GM10248 (cell line): ENCODE data around the gene MTX3.

Experiments
- CTCF ChIA-PET: fragments of 300-600 bp; sonication (Branson Sonifier 250); formaldehyde crosslinking; extraction: SDS; loops from one replicate; lab custom pipeline; 2021; ENCODE audit warnings: antibody characterized with exemption; lab: Yijun Ruan, JAX
- POLR2A ChIA-PET: fragments of 350-650 bp; sonication (Branson Sonifier 250); formaldehyde crosslinking; extraction: SDS; loops from one replicate; lab custom pipeline; 2020; ENCODE audit warnings: antibody characterized with exemption; lab: Yijun Ruan, JAX
- DNase-seq: peaks from one replicate; pipeline ENCODE4 v3.0.0; 2012; ENCODE audit errors: extremely low spot score
- CTCF ChIP-seq: IDR thresholded peaks from 2 replicates; pipeline ENCODE4 v1.5.1; 2012; ENCODE audit warnings: mild to moderate bottlenecking, low read depth; ENCODE audit errors: extremely low read depth, missing control alignments, control extremely low read depth

Gene MTX3

GRCh38 chr5:80008995-80009765, 18.1 kb upstream of the MTX3 start:
- ChIA-PET CTCF (interaction anchor here (1.9 kb wide), 1 partner anchor 13 kb away, joined by 6 read pairs; no protein-coding TSS in a partner anchor), POLR2A (no interaction called here)
- no peak for DNase-seq
- no peak for TF ChIP-seq CTCF

- ChIA-PET POLR2A (no interaction called here), CTCF (no interaction called here)
- DNase-seq, result no peak
- no peak for TF ChIP-seq CTCF
These were observed 11.6 kb upstream of the MTX3 start for GRCh38 chr5:80002677-80003076.

GRCh38 chr5:79999722-80000121, 8.7 kb upstream of the MTX3 start:
- CTCF ChIA-PET, result interaction anchor here (0.6 to 1.0 kb wide), 2 partner anchors 9 to 11 kb away, joined by 3 read pairs; partner anchors contain the start of gene MTX3
- no peak for TF ChIP-seq CTCF
- DNase-seq, result no peak
- POLR2A ChIA-PET, result no interaction called here

- CTCF ChIA-PET, result no interaction called here
- POLR2A ChIA-PET, result no interaction called here
These were observed 2.0 kb upstream of the MTX3 start for GRCh38 chr5:79992891-79993657.

GRCh38 chr5:79990205-79990597, 861 bp downstream of the MTX3 start:
- POLR2A ChIA-PET, result interaction anchor here (1.2 kb wide), 1 partner anchor 474 kb away, joined by 3 read pairs; no protein-coding TSS in a partner anchor
- CTCF ChIA-PET, result interaction anchor here (1.1 to 1.5 kb wide), 3 partner anchors 10 to 102 kb away, joined by 3 read pairs; no protein-coding TSS in a partner anchor
- peak; percentile 51 for DNase-seq
- no peak for TF ChIP-seq CTCF

More at GRCh38 chr5:79992891-79993657, 2.0 kb upstream of the MTX3 start:
- TF ChIP-seq CTCF, result no peak
- DNase-seq, result no peak

GRCh38 chr5:79986260-79986659, 4.8 kb downstream of the MTX3 start:
- no peak for DNase-seq
- ChIA-PET POLR2A (no interaction called here), CTCF (interaction anchor here (1.1 to 1.3 kb wide), 2 partner anchors 10 to 26 kb away, joined by 3 read pairs; no protein-coding TSS in a partner anchor)
- no peak for TF ChIP-seq CTCF
